Endothelial cell of umbilical vein (primary cell): Measurements from ENCODE around the gene SPTLC2. TPM values are rescaled to one million over a fixed set of nuclear protein-coding genes. Genes with fewer than 3 reads are reported as not detected.

Experiments
- BruUV-seq: library from RNA; stranded (reverse); fragments of 400-500 nt; replicated peaks from 2 replicates; lab custom pipeline; 2021; lab: Mats Ljungman, UMichigan
- CTCF ChIA-PET: fragments of 300-600, 350-600 bp; sonication (Branson Sonifier 250); formaldehyde crosslinking; loops from one replicate; lab custom pipeline; 2021; ENCODE audit warnings: antibody characterized with exemption, inconsistent platforms; lab: Charles Lee
- POLR2A ChIA-PET: fragments of 300-600, 350-600 bp; sonication (Branson Sonifier 250); formaldehyde crosslinking; loops from one replicate; lab custom pipeline; 2021; ENCODE audit warnings: antibody characterized with exemption, inconsistent platforms; lab: Charles Lee
- DNase-seq: peaks from one replicate; pipeline ENCODE4 v3.0.0-alpha.2; 2011; ENCODE audit warnings: low read depth, low spot score
- FAIRE-seq: peaks from 2 replicates; lab custom pipeline; 2011; peaks lifted over from hg19 to GRCh38; lab: Jason Lieb, UNC
- H2AFZ ChIP-seq: 2 replicates; pipeline ENCODE4 v1.6.0; 2012; ENCODE audit warnings: low read depth, low read length, control low read depth, inconsistent platforms
- H3K27ac ChIP-seq: 2 replicates; pipeline ENCODE4 v1.5.1; 2011; ENCODE audit warnings: low read depth, mild to moderate bottlenecking, control low read depth, low read length, moderate library complexity; ENCODE audit not compliant: insufficient read depth
- H3K27me3 ChIP-seq, 2 experiments: 2 replicates each; pipeline versions ENCODE4 v1.6.0 to v1.6.1; 2011; ENCODE audit warnings: low read length in 2 of 2, mixed read lengths in 1 of 2; ENCODE audit not compliant: control insufficient read depth in 2 of 2, insufficient read depth in 2 of 2
- H3K36me3 ChIP-seq, 2 experiments: 2 replicates in 1 of 2; 3 replicates in 1 of 2; pipeline ENCODE4 v1.5.1; 2011; ENCODE audit warnings: low read length in 2 of 2, mild to moderate bottlenecking in 1 of 2, moderate library complexity in 1 of 2; ENCODE audit not compliant: control insufficient read depth in 2 of 2, insufficient read depth in 2 of 2; ENCODE audit errors: extremely low read depth in 1 of 2
- H3K4me1 ChIP-seq: 3 replicates; pipeline ENCODE4 v1.5.1; 2011; ENCODE audit warnings: mild to moderate bottlenecking, low read length; ENCODE audit not compliant: control insufficient read depth, insufficient read depth; ENCODE audit errors: extremely low read depth
- H3K4me2 ChIP-seq: 2 replicates; pipeline ENCODE4 v1.6.1; 2011; ENCODE audit warnings: low read length, control low read depth, mixed read lengths; ENCODE audit not compliant: insufficient read depth
- H3K4me3 ChIP-seq, 3 experiments: fragments of 200-600 bp in 1 of 3; sonication (generic), shearing (Covaris generic) in 1 of 3; replicated peaks in 1 of 3; 2 replicates each; pipeline ENCODE4 v1.5.1; 2011 to 2016; ENCODE audit warnings: control low read depth in 3 of 3, low read length in 3 of 3, mild to moderate bottlenecking in 2 of 3, inconsistent platforms in 1 of 3, low read depth in 1 of 3, moderate library complexity in 1 of 3; ENCODE audit not compliant: insufficient read depth in 1 of 3
- H3K79me2 ChIP-seq: 2 replicates; pipeline ENCODE4 v1.6.0; 2012; ENCODE audit warnings: low read length, inconsistent platforms; ENCODE audit not compliant: control insufficient read depth, insufficient read depth
- H3K9ac ChIP-seq: replicated peaks from 2 replicates; pipeline ENCODE3; 2011; ENCODE audit warnings: low read length, control low read depth; ENCODE audit not compliant: insufficient read depth; ENCODE audit errors: extremely low read depth
- H3K9me1 ChIP-seq: replicated peaks from 3 replicates; pipeline ENCODE4 v1.6.0; 2011; ENCODE audit warnings: mild to moderate bottlenecking, low read length; ENCODE audit not compliant: control insufficient read depth, insufficient read depth; ENCODE audit errors: extremely low read depth
- H3K9me3 ChIP-seq: replicated peaks from 2 replicates; pipeline ENCODE4 v1.5.1; 2012; ENCODE audit warnings: low read length, inconsistent platforms; ENCODE audit not compliant: control insufficient read depth, insufficient read depth
- H4K20me1 ChIP-seq: replicated peaks from 2 replicates; pipeline ENCODE3; 2011; ENCODE audit warnings: mild to moderate bottlenecking, low read length; ENCODE audit not compliant: control insufficient read depth, insufficient read depth; ENCODE audit errors: extremely low read depth
- CTCF ChIP-seq, 2 donors: IDR thresholded peaks; 1 replicate in 1 of 2; 2 replicates in 1 of 2; pipeline ENCODE4 v1.5.1; 2011; ENCODE audit warnings: low read length in 2 of 2, mild to moderate bottlenecking in 2 of 2, moderate library complexity in 2 of 2, control low read depth in 1 of 2, inconsistent platforms in 1 of 2, low read depth in 1 of 2; ENCODE audit not compliant: insufficient read depth in 1 of 2; ENCODE audit errors: extremely low read depth in 1 of 2
- EZH2 ChIP-seq: IDR thresholded peaks from 2 replicates; pipeline ENCODE4 v1.6.1; 2012; ENCODE audit warnings: borderline replicate concordance, low read depth, mild to moderate bottlenecking, moderate library complexity, low read length, inconsistent platforms; ENCODE audit not compliant: severe bottlenecking
- FOS ChIP-seq: IDR thresholded peaks from 2 replicates; pipeline ENCODE4 v1.6.1; 2011; ENCODE audit warnings: mild to moderate bottlenecking, low read length, moderate library complexity, borderline replicate concordance; ENCODE audit not compliant: insufficient read depth
- GATA2 ChIP-seq: IDR thresholded peaks from 2 replicates; pipeline ENCODE4 v1.7.0; 2011; ENCODE audit warnings: low read depth, mild to moderate bottlenecking, moderate library complexity, mixed read lengths, low read length; ENCODE audit not compliant: insufficient read length, insufficient read depth
- JUN ChIP-seq: IDR thresholded peaks from 2 replicates; pipeline ENCODE4 v1.6.1; 2011; ENCODE audit warnings: borderline replicate concordance, low read depth; ENCODE audit not compliant: insufficient read length, insufficient read depth
- MYC ChIP-seq: IDR thresholded peaks from one replicate; pipeline ENCODE4 v1.6.1; 2011; ENCODE audit warnings: mild to moderate bottlenecking, low read depth, low read length
- POLR2A ChIP-seq: IDR thresholded peaks from 2 replicates; pipeline ENCODE4 v1.6.1; 2012; ENCODE audit warnings: low read depth, mild to moderate bottlenecking, control low read depth, low read length
- POLR2AphosphoS5 ChIP-seq: IDR thresholded peaks from 2 replicates; pipeline ENCODE4 v1.6.1; 2012; ENCODE audit warnings: low read depth, mild to moderate bottlenecking, control low read depth, low read length, moderate library complexity; ENCODE audit not compliant: insufficient read depth
- dilution Hi-C: fragments of 300-500 bp; cut with MboI; formaldehyde crosslinking; loops from one replicate; pipeline ENCODE4 v1.15.0; 2019; ENCODE audit warnings: low sequenced_read_pairs; ENCODE audit not compliant: extremely low pct_ligation_motif_present
- intact Hi-C: fragments of 100-400 bp; cut with micrococcal nuclease; formaldehyde crosslinking; loops from one replicate; pipeline ENCODE4 v1.10.0; 2022
- polyA plus RNA-seq, 4 experiments: library from polyadenylated mRNA; depleted of rRNA in 3 of 4; stranded (reverse) in 3 of 4; unstranded in 1 of 4; fragments of >200 nt; gene quantifications; 2 replicates each; pipeline versions ENCODE4 v1.2.1 to v1.2.3, GENCODE V29; 2011 to 2012; ENCODE audit warnings: missing spikeins in 1 of 4
- total RNA-seq: library from RNA; stranded (reverse); gene quantifications from 2 replicates; pipeline ENCODE4 v1.2.3, GENCODE V29; 2021
- TF ChIP-seq, protein P1 (sequence below): IDR thresholded peaks from 2 replicates; pipeline ENCODE4 v1.6.1; 2011; ENCODE audit not compliant: insufficient read depth, insufficient read length

SPTLC2 gene
- total and polyA plus RNA-seq, 2 donors (not counting 3 experiments of a cell fraction or from before 2014, with no cell fraction given): 19.1 to 71.3 TPM

DNA sequence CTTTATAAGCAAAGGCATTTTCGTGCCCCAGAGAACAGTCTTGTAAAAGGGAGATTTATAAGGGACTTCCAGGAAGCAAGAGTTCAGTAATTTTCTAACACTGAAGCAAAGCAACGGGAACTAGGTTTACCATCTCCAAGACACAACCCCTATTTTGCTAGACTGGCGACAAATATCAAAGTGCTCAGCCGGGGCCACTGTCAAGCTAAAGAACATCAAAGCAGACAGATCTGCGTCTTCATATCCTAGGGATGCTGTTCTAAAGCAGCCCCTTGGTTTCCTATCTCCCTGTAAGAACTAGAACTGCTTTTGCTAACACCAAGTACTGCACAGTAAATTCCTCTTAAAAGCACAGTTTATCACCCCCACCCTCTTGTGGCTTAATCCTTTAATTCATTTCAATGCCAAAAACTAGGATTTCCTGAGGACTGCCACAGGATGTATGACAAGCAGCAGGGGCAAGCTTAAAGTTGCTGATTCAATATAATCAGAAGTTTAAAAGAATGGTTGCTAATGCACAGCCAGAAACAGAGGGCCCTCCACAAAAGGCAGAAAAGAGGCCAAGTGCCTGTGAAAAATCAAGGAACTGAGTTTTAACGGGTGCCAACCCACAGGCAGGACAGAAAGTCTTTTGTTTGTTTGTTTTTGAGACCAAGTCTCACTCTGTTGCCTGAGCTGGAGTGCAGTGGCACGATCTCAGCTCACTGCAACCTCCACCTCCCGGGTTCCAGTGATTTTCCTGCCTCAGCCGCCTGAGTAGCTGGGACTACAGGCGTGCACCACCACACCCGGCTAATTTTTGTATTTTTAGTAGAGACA, 73.8 kb downstream of the SPTLC2 start:
- FAIRE-seq: peak; percentile 68
- dilution Hi-C loops (no loop called here), intact Hi-C loops (loop anchor here (2.0 kb wide), 2 partner anchors 84 to 222 kb away; partner anchors contain the start of genes AHSA1, GSTZ1 and POMT2)
- Histone ChIP-seq H3K27me3 (no peaks in the 10 kb centered on the region), H3K4me1 (peaks cover 34% of the 10 kb centered on the region), H3K4me3 (peak overlapping the region in 1 of 3 experiments; percentile 47), H3K79me2 (peaks cover 9% of the 10 kb centered on the region), H3K27ac (peak overlapping the region; percentile 79), H3K4me2 (peak overlapping the region; percentile 84), H4K20me1 (no peaks in the 10 kb centered on the region), H2AFZ (no peak overlapping the region), H3K9me3 (no peaks in the 10 kb centered on the region), H3K9me1 (no peaks in the 10 kb centered on the region), H3K36me3 (peaks cover 3 to 6% of the 10 kb centered on the region in 2 experiments), H3K9ac (peak overlapping the region; percentile 68)
- peak; percentile 91 for DNase-seq
- CTCF ChIA-PET: interaction anchor here (0.8 to 2.8 kb wide), 6 partner anchors 9 to 390 kb away, joined by 3 to 25 read pairs (median 4); partner anchors contain the start of genes AHSA1 and VIPAS39
- no TSS peak for BruUV-seq
- POLR2A ChIA-PET: interaction anchor here (0.7 to 1.0 kb wide), 2 partner anchors 50 to 83 kb away, joined by 3 to 4 read pairs; no protein-coding TSS in a partner anchor
- TF ChIP-seq JUN (no peak), EZH2 (no peak), FOS (peak; percentile 22)

- TF ChIP-seq CTCF (IDR thresholded peaks at IDR 0.05; ENCODE audit: extremely low read depth in 1 of 2, insufficient read depth in 1 of 2, low read depth in 1 of 2, low read length in 2 of 2) (no peak), POLR2A (no peak), EZH2 (no peak), JUN (no peak), POLR2AphosphoS5 (no peak), FOS (no peak), GATA2 (no peak), MYC (no peak)
- TF ChIP-seq, protein P1, sequence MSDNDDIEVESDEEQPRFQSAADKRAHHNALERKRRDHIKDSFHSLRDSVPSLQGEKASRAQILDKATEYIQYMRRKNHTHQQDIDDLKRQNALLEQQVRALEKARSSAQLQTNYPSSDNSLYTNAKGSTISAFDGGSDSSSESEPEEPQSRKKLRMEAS: no peak
- no peak overlapping the region for H2AFZ ChIP-seq
- no TSS peak for BruUV-seq
- CTCF ChIA-PET: interaction anchor here (1.3 to 2.8 kb wide), 4 partner anchors 9 to 85 kb away, joined by 4 to 25 read pairs (median 8); partner anchors contain the start of genes AHSA1 and VIPAS39
- H3K9ac ChIP-seq: peak overlapping the region; percentile 68
- intact Hi-C loops (loop anchor here (2.0 kb wide), 2 partner anchors 83 to 221 kb away; partner anchors contain the start of genes AHSA1, GSTZ1 and POMT2), dilution Hi-C loops (no loop called here)
- POLR2A ChIA-PET: interaction anchor here (0.7 kb wide), 1 partner anchor 49 kb away, joined by 3 read pairs; no protein-coding TSS in a partner anchor
- H4K20me1 ChIP-seq: no peaks in the 10 kb centered on the region
- peak overlapping the region; percentile 84 for H3K4me2 ChIP-seq
- peak overlapping the region; percentile 79 for H3K27ac ChIP-seq
- H3K36me3 ChIP-seq: peaks cover 3 to 5% of the 10 kb centered on the region in 2 experiments
- H3K4me3 ChIP-seq: peak overlapping the region in 1 of 3 experiments; percentile 47
- FAIRE-seq: no peak
- H3K79me2 ChIP-seq: peaks cover 9% of the 10 kb centered on the region
- H3K4me1 ChIP-seq: peaks cover 42% of the 10 kb centered on the region
- H3K9me3 ChIP-seq: no peaks in the 10 kb centered on the region
- no peaks in the 10 kb centered on the region for H3K9me1 ChIP-seq
- no peak for DNase-seq
- no peaks in the 10 kb centered on the region for H3K27me3 ChIP-seq
These were observed 74.5 kb downstream of the SPTLC2 start for GRCh38 chr14:77541905-77542304.
